Neuron (in vitro differentiated cells): ENCODE data around the gene UGCG.

Experiments used
- H2AFZ ChIP-seq: one replicate; pipeline ENCODE4 v1.6.1; 2013; ENCODE audit warnings: low read depth, mild to moderate bottlenecking, inconsistent platforms, low read length, moderate library complexity
- H3K27me3 ChIP-seq: one replicate; pipeline ENCODE4 v1.6.1; 2013; ENCODE audit warnings: low read length; ENCODE audit not compliant: insufficient read depth
- H3K36me3 ChIP-seq: one replicate; pipeline ENCODE4 v1.6.1; 2013; ENCODE audit warnings: low read length; ENCODE audit not compliant: insufficient read depth
- H3K4me1 ChIP-seq: one replicate; pipeline ENCODE4 v1.6.1; 2013; ENCODE audit warnings: low read length; ENCODE audit not compliant: insufficient read depth
- H3K4me3 ChIP-seq: 2 replicates; pipeline ENCODE4 v1.5.1; 2013; ENCODE audit warnings: mild to moderate bottlenecking, low read length, moderate library complexity
- H3K9me3 ChIP-seq: one replicate; pipeline ENCODE4 v1.6.1; 2013; ENCODE audit warnings: low read length

The UGCG gene

GRCh38 chr9:111969061-111969460, 72.4 kb downstream of the UGCG start:
- Histone ChIP-seq H3K9me3 (peaks cover 2% of the 10 kb centered on the region), H2AFZ (no peak overlapping the region), H3K4me1 (no peaks in the 10 kb centered on the region), H3K36me3 (no peaks in the 10 kb centered on the region), H3K27me3 (no peaks in the 10 kb centered on the region), H3K4me3 (no peak overlapping the region)

DNA sequence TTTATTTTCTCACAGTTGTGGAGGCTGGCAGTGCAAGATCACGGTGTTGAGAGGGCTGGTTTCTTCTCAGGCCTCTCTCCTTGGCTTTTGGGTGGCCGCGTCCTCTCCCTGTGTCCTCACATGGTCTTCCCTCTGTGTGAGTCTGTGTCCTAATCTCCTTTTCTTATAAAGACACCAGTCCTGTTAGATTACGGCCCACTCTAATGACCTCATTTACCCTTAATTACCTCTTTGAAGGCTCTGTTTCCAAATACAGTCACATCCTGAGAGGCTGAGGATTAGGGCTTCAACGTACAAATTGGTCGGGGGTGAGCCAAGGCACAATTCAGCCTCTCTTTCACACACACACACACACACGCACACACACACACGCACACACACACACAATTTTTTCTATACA, 73.0 kb downstream of the UGCG start:
- Histone ChIP-seq H3K27me3 (no peaks in the 10 kb centered on the region), H3K4me1 (no peaks in the 10 kb centered on the region), H3K9me3 (peaks cover 2% of the 10 kb centered on the region), H3K36me3 (no peaks in the 10 kb centered on the region), H2AFZ (no peak overlapping the region), H3K4me3 (no peak overlapping the region)

DNA sequence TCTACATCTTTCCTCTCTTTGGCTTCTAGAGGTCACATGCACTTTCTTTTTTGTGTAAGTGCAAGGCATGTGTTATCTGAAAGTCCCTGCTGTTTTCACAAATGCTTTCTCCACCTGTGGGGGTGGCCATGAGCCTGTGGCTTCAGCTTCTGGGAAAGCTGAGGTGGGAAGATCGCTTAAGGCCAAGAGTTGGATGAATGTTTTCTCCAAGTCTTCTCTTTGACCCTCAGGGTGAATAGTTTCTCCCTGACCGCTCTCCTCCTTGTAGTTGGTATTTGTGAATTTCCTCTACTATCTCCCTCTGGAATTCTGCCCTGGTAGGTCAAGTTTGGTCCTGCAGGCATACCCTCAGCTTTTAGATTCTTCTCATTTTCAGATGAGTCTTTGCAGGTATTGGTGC, 74.2 kb downstream of the UGCG start:
- Histone ChIP-seq H3K36me3 (no peaks in the 10 kb centered on the region), H3K4me3 (no peak overlapping the region), H3K9me3 (peaks cover 2% of the 10 kb centered on the region), H3K4me1 (no peaks in the 10 kb centered on the region), H3K27me3 (no peaks in the 10 kb centered on the region), H2AFZ (no peak overlapping the region)

DNA sequence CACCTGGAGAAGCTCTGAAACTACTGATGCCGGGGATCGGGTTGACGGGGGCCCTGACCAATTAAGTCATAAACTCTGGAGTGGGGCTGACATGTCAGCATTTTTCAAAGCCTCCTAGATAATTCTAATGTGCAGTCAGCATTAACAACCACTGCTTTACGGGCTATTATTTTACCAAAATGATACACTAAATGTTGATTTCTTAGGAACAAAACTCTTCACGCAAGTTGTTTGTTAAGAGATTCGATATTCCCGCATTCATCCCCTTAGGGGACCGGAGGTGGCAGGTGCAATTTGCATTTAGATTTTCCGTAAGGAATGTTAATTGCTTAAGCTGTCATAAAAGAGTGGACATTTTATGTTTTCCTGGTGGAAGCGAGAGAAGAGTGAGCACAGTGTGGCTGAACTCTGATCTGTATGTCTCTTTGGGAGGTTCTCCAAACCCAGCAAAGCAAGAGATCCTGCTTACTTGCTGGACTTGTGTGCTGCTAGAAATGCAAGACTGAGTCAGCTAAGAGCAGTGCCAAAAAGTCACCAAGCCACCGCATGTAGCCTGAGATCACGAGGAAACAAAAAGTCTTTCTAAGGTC, 77.6 kb downstream of the UGCG start:
- H3K36me3 ChIP-seq: no peaks in the 10 kb centered on the region
- no peak overlapping the region for H2AFZ ChIP-seq
- no peaks in the 10 kb centered on the region for H3K27me3 ChIP-seq
- H3K4me1 ChIP-seq: no peaks in the 10 kb centered on the region
- peaks cover 2% of the 10 kb centered on the region for H3K9me3 ChIP-seq
- H3K4me3 ChIP-seq: no peak overlapping the region

- H3K36me3 ChIP-seq: no peaks in the 10 kb centered on the region
- no peak overlapping the region for H2AFZ ChIP-seq
- no peaks in the 10 kb centered on the region for H3K27me3 ChIP-seq
- no peaks in the 10 kb centered on the region for H3K4me1 ChIP-seq
- no peak overlapping the region for H3K4me3 ChIP-seq
- peaks cover 2% of the 10 kb centered on the region for H3K9me3 ChIP-seq
Observed at GRCh38 chr9:111975709-111976108, 79.1 kb downstream of the UGCG start.

DNA sequence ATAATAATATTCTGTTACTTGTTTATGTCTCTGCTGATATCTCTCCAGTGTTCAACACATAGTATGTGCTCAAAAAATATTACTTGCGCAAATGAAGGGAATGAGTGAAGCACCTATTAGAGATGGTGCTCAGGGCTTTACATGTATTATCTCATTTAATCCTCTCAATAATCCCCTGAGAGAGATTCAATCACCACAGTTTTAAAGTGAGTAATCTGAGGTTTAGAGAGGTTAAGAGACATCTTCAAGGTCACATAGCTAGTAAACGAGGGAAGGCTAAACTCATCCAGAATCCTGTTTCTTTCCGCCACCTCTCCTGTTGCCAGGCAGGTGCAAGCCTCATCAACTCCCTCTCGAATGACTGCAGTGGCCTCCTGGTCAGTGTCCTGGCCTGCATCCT, 82.0 kb downstream of the UGCG start:
- Histone ChIP-seq H3K9me3 (peaks cover 2% of the 10 kb centered on the region), H3K27me3 (no peaks in the 10 kb centered on the region), H3K4me1 (no peaks in the 10 kb centered on the region), H3K36me3 (no peaks in the 10 kb centered on the region), H2AFZ (no peak overlapping the region), H3K4me3 (no peak overlapping the region)

GRCh38 chr9:111979561-111979960, 82.9 kb downstream of the UGCG start:
- Histone ChIP-seq H3K27me3 (no peaks in the 10 kb centered on the region), H2AFZ (no peak overlapping the region), H3K4me3 (no peak overlapping the region), H3K4me1 (no peaks in the 10 kb centered on the region), H3K9me3 (peaks cover 2% of the 10 kb centered on the region), H3K36me3 (no peaks in the 10 kb centered on the region)

DNA sequence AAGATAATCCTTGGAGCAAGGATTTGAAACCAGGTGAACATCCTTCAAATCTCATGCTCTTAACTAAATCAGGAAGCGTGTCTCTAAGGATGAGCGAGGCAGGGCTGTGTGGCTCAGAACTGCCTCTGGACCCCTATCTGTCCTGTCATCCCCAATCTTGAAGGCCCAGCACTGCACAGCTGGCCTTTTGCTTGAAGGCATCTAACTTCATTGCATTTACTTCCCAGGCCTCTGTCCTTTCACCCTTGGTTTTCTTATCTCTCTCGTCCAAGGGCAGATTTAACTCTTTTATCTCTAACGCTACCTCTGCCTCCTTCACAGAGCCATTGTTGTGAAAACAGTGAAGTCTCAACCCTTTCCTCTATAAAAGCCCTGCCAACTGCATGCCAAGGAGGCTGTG, 83.8 kb downstream of the UGCG start:
- Histone ChIP-seq H3K4me1 (no peaks in the 10 kb centered on the region), H3K36me3 (no peaks in the 10 kb centered on the region), H3K27me3 (no peaks in the 10 kb centered on the region), H3K9me3 (peaks cover 2% of the 10 kb centered on the region), H2AFZ (no peak overlapping the region), H3K4me3 (no peak overlapping the region)

- H3K4me3 ChIP-seq: no peak overlapping the region
- H3K36me3 ChIP-seq: no peaks in the 10 kb centered on the region
Observed at GRCh38 chr9:111983484-111983908, 86.9 kb downstream of the UGCG start.

GRCh38 chr9:111984086-111984802, 87.6 kb downstream of the UGCG start:
- Histone ChIP-seq H3K4me3 (no peak overlapping the region), H3K36me3 (no peaks in the 10 kb centered on the region), H3K4me1 (no peaks in the 10 kb centered on the region), H3K9me3 (peaks cover 2% of the 10 kb centered on the region), H2AFZ (no peak overlapping the region), H3K27me3 (no peaks in the 10 kb centered on the region)

More at GRCh38 chr9:111983484-111983908, 86.9 kb downstream of the UGCG start:
- no peaks in the 10 kb centered on the region for H3K27me3 ChIP-seq
- no peaks in the 10 kb centered on the region for H3K4me1 ChIP-seq
- peaks cover 2% of the 10 kb centered on the region for H3K9me3 ChIP-seq
- H2AFZ ChIP-seq: no peak overlapping the region
